PC-3 (cell line): ENCODE results near the gene CORO1C. TPM values are rescaled to one million over a fixed set of nuclear protein-coding genes. Genes with fewer than 3 reads are reported as not detected.

ENCODE experiments used
- ATAC-seq: fragments of 200-7000 bp; cut with Tn5 transposase; 2 replicates; pipeline ENCODE4 v1.9.1; 2020; ENCODE audit warnings: mild to moderate bottlenecking, moderate library complexity
- BruUV-seq: library from RNA; stranded (reverse); fragments of 400-500 nt; replicated peaks from 2 replicates; lab custom pipeline; 2021; lab: Mats Ljungman, UMichigan
- CTCF ChIA-PET: fragments of 300-600 bp; sonication (Branson Sonifier 250); formaldehyde crosslinking; loops from one replicate; lab custom pipeline; 2022; ENCODE audit warnings: antibody characterized with exemption; lab: Charles Lee
- POLR2A ChIA-PET: fragments of 300-600 bp; sonication (Branson Sonifier 250); formaldehyde crosslinking; loops from one replicate; lab custom pipeline; 2022; ENCODE audit warnings: antibody characterized with exemption; ENCODE audit not compliant: unreplicated experiment; lab: Charles Lee
- DNase-seq: peaks from one replicate; pipeline ENCODE4 v3.0.0-alpha.2; 2015
- H2AFZ ChIP-seq: fragments of 300-600 bp; sonication (generic); 2 replicates; pipeline ENCODE4 v1.6.0; 2016; ENCODE audit warnings: antibody characterized with exemption, low read length
- H3F3A ChIP-seq: fragments of 300-600 bp; sonication (generic); one replicate; pipeline ENCODE4 v1.6.0; 2017; ENCODE audit warnings: antibody characterized with exemption, low read length, control low read depth, mild to moderate bottlenecking; ENCODE audit not compliant: unreplicated experiment
- H3K27ac ChIP-seq: fragments of 300-600 bp; sonication (generic); 2 replicates; pipeline ENCODE4 v1.5.1; 2016; ENCODE audit warnings: mild to moderate bottlenecking, low read length
- H3K27me3 ChIP-seq: fragments of 300-600 bp; sonication (generic); 2 replicates; pipeline ENCODE4 v1.6.1; 2016; ENCODE audit warnings: low read length, mixed read lengths
- H3K36me3 ChIP-seq: fragments of 300-600 bp; sonication (generic); 2 replicates; pipeline ENCODE4 v1.6.1; 2016; ENCODE audit warnings: low read depth, mixed run types, low read length, mixed read lengths
- H3K4me1 ChIP-seq: fragments of 300-600 bp; sonication (generic); 2 replicates; pipeline ENCODE4 v1.5.1; 2016; ENCODE audit warnings: low read length; ENCODE audit not compliant: insufficient read depth
- H3K4me2 ChIP-seq: fragments of 300-600 bp; sonication (generic); 2 replicates; pipeline ENCODE4 v1.6.0; 2016; ENCODE audit warnings: low read length
- H3K4me3 ChIP-seq: fragments of 300-600 bp; sonication (generic); 2 replicates; pipeline ENCODE4 v1.5.1; 2016; ENCODE audit warnings: mild to moderate bottlenecking, low read length, mixed read lengths
- H3K79me2 ChIP-seq: fragments of 300-600 bp; sonication (generic); 2 replicates; pipeline ENCODE4 v1.6.1; 2017; ENCODE audit warnings: low read length, mixed read lengths
- H3K9ac ChIP-seq: fragments of 300-600 bp; sonication (generic); 2 replicates; pipeline ENCODE4 v1.6.0; 2016; ENCODE audit warnings: mild to moderate bottlenecking, low read length
- H3K9me2 ChIP-seq: fragments of 300-600 bp; sonication (generic); replicated peaks from 2 replicates; pipeline ENCODE4 v1.6.1; 2016; ENCODE audit warnings: mixed run types, low read length, mixed read lengths
- H3K9me3 ChIP-seq: fragments of 300-600 bp; sonication (generic); 2 replicates; pipeline ENCODE4 v1.6.1; 2016; ENCODE audit warnings: low read length, mixed read lengths
- H4K20me1 ChIP-seq: fragments of 300-600 bp; sonication (generic); 2 replicates; pipeline ENCODE4 v1.6.1; 2016; ENCODE audit warnings: low read length, mixed read lengths
- CTCF ChIP-seq: fragments of 300-600 bp; sonication (generic); conservative IDR thresholded peaks from 2 replicates; pipeline ENCODE4 v1.5.1; 2017; ENCODE audit warnings: antibody characterized with exemption, low read depth, mild to moderate bottlenecking, low read length
- EZH2 ChIP-seq: fragments of 300-600 bp; sonication (generic); IDR thresholded peaks from one replicate; pipeline ENCODE4 v1.6.1; 2017; ENCODE audit warnings: antibody characterized with exemption, mild to moderate bottlenecking, low read length; ENCODE audit not compliant: unreplicated experiment
- EZH2phosphoT487 ChIP-seq: fragments of 300-600 bp; sonication (generic); IDR thresholded peaks from 2 replicates; pipeline ENCODE4 v1.6.1; 2018; ENCODE audit warnings: mild to moderate bottlenecking, antibody characterized with exemption, low read length, borderline replicate concordance
- intact Hi-C: fragments of 100-400 bp; cut with micrococcal nuclease; formaldehyde crosslinking; loops from 2 replicates; pipeline ENCODE4 v1.9.0; 2023
- total RNA-seq: library from RNA; depleted of rRNA; stranded (reverse); fragments of >200 nt; gene quantifications from 2 replicates; pipeline ENCODE4 v1.2.3, GENCODE V29; 2014

The CORO1C gene
- total RNA-seq, 1 experiment from 2014 or later, result 179 TPM

- intact Hi-C loops, result no loop called here
- BruUV-seq, result no TSS peak
- Histone ChIP-seq H3K27me3 (no peaks in the 10 kb centered on the region), H4K20me1 (no peaks in the 10 kb centered on the region), H3K79me2 (no peaks in the 10 kb centered on the region), H3K4me2 (no peak overlapping the region), H3K9me3 (no peaks in the 10 kb centered on the region), H3K27ac (no peak overlapping the region), H3K36me3 (peaks cover 70% of the 10 kb centered on the region), H3K4me1 (peaks cover 12% of the 10 kb centered on the region), H3F3A (peaks cover 5% of the 10 kb centered on the region), H3K4me3 (no peak overlapping the region), H3K9me2 (no peaks in the 10 kb centered on the region), H2AFZ (no peak overlapping the region), H3K9ac (no peak overlapping the region)
- TF ChIP-seq EZH2 (no peak), EZH2phosphoT487 (no peak), CTCF (no peak)
- DNase-seq, result no peak
- ChIA-PET CTCF (interaction anchor here (0.7 kb wide), 1 partner anchor 154 kb away, joined by 6 read pairs; no protein-coding TSS in a partner anchor), POLR2A (no interaction called here)
- no peak for ATAC-seq
Observed at GRCh38 chr12:108650083-108650482, 81.2 kb downstream of the CORO1C start.

GRCh38 chr12:108649669-108650068, 81.6 kb downstream of the CORO1C start:
- peaks cover 16% of the 10 kb centered on the region for H3K4me1 ChIP-seq
- DNase-seq, result peak; percentile 62
- no peaks in the 10 kb centered on the region for H3K9me2 ChIP-seq
- CTCF ChIA-PET, result interaction anchor here (0.7 kb wide), 2 partner anchors 83 to 154 kb away, joined by 3 to 6 read pairs; no protein-coding TSS in a partner anchor
- no peak overlapping the region for H3K4me2 ChIP-seq
- POLR2A ChIA-PET, result interaction anchor here (0.8 kb wide), 1 partner anchor 83 kb away, joined by 4 read pairs; no protein-coding TSS in a partner anchor
- no peaks in the 10 kb centered on the region for H3K9me3 ChIP-seq
- H3K36me3 ChIP-seq, result peaks cover 74% of the 10 kb centered on the region
- no peak overlapping the region for H2AFZ ChIP-seq
- H3K27ac ChIP-seq, result no peak overlapping the region
- H3K9ac ChIP-seq, result no peak overlapping the region
- no TSS peak for BruUV-seq
- H4K20me1 ChIP-seq, result no peaks in the 10 kb centered on the region
- intact Hi-C loops, result no loop called here
- H3K4me3 ChIP-seq, result no peak overlapping the region
- H3F3A ChIP-seq, result peaks cover 5% of the 10 kb centered on the region
- no peaks in the 10 kb centered on the region for H3K27me3 ChIP-seq
- TF ChIP-seq CTCF, result no peak
- TF ChIP-seq EZH2, result no peak
- TF ChIP-seq EZH2phosphoT487, result no peak
- no peaks in the 10 kb centered on the region for H3K79me2 ChIP-seq
- peak; percentile 68 for ATAC-seq

DNA sequence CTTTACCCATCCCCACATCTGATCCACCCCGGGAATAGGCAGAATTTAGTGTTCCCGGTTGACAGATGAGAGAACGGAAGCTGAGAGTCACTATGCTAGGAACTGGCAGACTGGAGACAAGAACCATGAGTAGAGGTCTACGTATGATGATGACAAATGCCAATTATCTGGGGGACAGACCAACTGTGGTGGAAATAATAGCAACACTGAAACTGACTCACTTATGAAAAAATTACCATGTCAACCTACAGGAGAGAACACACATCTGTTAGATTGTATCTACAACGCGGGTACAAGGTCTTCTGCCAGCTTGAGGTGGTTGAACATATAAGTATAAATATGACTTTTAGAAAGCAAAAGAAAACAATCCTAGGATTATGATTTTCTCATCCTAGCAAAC, 82.2 kb downstream of the CORO1C start:
- H3K4me3 ChIP-seq, result no peak overlapping the region
- intact Hi-C loops, result no loop called here
- H3K27me3 ChIP-seq, result no peaks in the 10 kb centered on the region
- no peak overlapping the region for H3K4me2 ChIP-seq
- TF ChIP-seq CTCF (no peak), EZH2 (no peak), EZH2phosphoT487 (no peak)
- peaks cover 22% of the 10 kb centered on the region for H3K4me1 ChIP-seq
- no TSS peak for BruUV-seq
- no peak overlapping the region for H3K27ac ChIP-seq
- POLR2A ChIA-PET, result interaction anchor here (0.5 to 0.8 kb wide), 2 partner anchors 77 to 83 kb away, joined by 3 to 4 read pairs; no protein-coding TSS in a partner anchor
- H3F3A ChIP-seq, result peaks cover 5% of the 10 kb centered on the region
- peaks cover 78% of the 10 kb centered on the region for H3K36me3 ChIP-seq
- no peaks in the 10 kb centered on the region for H3K9me2 ChIP-seq
- no peak overlapping the region for H2AFZ ChIP-seq
- no peaks in the 10 kb centered on the region for H3K79me2 ChIP-seq
- DNase-seq (no peak), ATAC-seq (no peak)
- CTCF ChIA-PET, result interaction anchor here (0.7 kb wide), 1 partner anchor 83 kb away, joined by 3 read pairs; no protein-coding TSS in a partner anchor
- H4K20me1 ChIP-seq, result no peaks in the 10 kb centered on the region
- no peaks in the 10 kb centered on the region for H3K9me3 ChIP-seq
- H3K9ac ChIP-seq, result no peak overlapping the region
